CD14-positive monocyte (primary cell): ENCODE results near the gene RAX. TPM values are rescaled to one million over a fixed set of nuclear protein-coding genes. Genes with fewer than 3 reads are reported as not detected.
A peak's percentile ranks its signal among the peaks of the same experiment; 100 is the strongest.

Experiments used
- DNase-seq, 3 donors: peaks; one replicate each; pipeline ENCODE4 v3.0.0-alpha.2; 2011 to 2022
- H2AFZ ChIP-seq: 2 replicates; pipeline ENCODE4 v1.6.0; 2012; ENCODE audit warnings: mild to moderate bottlenecking, low read depth, low read length, inconsistent platforms; ENCODE audit not compliant: insufficient read depth, poor library complexity, severe bottlenecking
- H3K27ac ChIP-seq, 2 donors: 1 replicate in 1 of 2; 2 replicates in 1 of 2; pipeline ENCODE4 v1.5.1; 2012 to 2013; ENCODE audit warnings: low read length in 2 of 2, control low read depth in 1 of 2, inconsistent platforms in 1 of 2, low read depth in 1 of 2, mild to moderate bottlenecking in 1 of 2
- H3K27me3 ChIP-seq, 2 donors: one replicate each; pipeline versions ENCODE4 v1.6.0 to v1.6.1; 2011 to 2013; ENCODE audit warnings: low read length in 2 of 2; ENCODE audit not compliant: control insufficient read depth in 2 of 2, insufficient read depth in 2 of 2
- H3K36me3 ChIP-seq, 2 donors: replicated peaks in 1 of 2; 1 replicate in 1 of 2; 2 replicates in 1 of 2; pipeline versions ENCODE4 v1.5.1 to v1.6.1; 2012 to 2013; ENCODE audit warnings: low read length in 2 of 2, control low read depth in 1 of 2, inconsistent platforms in 1 of 2, mild to moderate bottlenecking in 1 of 2; ENCODE audit not compliant: insufficient read depth in 2 of 2, control insufficient read depth in 1 of 2
- H3K4me1 ChIP-seq, 2 donors: 1 replicate in 1 of 2; 2 replicates in 1 of 2; pipeline versions ENCODE4 v1.5.1 to v1.6.1; 2012 to 2013; ENCODE audit warnings: low read length in 2 of 2, control low read depth in 1 of 2, inconsistent platforms in 1 of 2, mild to moderate bottlenecking in 1 of 2, moderate library complexity in 1 of 2; ENCODE audit not compliant: insufficient read depth in 2 of 2, control insufficient read depth in 1 of 2
- H3K4me2 ChIP-seq: replicated peaks from 2 replicates; pipeline ENCODE3; 2012; ENCODE audit warnings: low read length, moderate library complexity, mild to moderate bottlenecking; ENCODE audit not compliant: poor library complexity, severe bottlenecking; ENCODE audit errors: extremely low read depth
- H3K4me3 ChIP-seq, 3 experiments: fragments of 200-600 bp in 1 of 3; sonication (generic) in 1 of 3; replicated peaks in 1 of 3; 1 replicate in 2 of 3; 2 replicates in 1 of 3; pipeline ENCODE4 v1.5.1; 2011 to 2013; ENCODE audit warnings: low read length in 3 of 3, mild to moderate bottlenecking in 3 of 3, control low read depth in 2 of 3, low read depth in 2 of 3, inconsistent platforms in 1 of 3, moderate library complexity in 1 of 3
- H3K79me2 ChIP-seq: 2 replicates; pipeline ENCODE4 v1.6.0; 2012; ENCODE audit warnings: mild to moderate bottlenecking, control low read depth, inconsistent platforms, low read length, moderate library complexity; ENCODE audit not compliant: insufficient read depth
- H3K9ac ChIP-seq: 2 replicates; pipeline ENCODE4 v1.6.0; 2017; ENCODE audit warnings: low read length, mild to moderate bottlenecking; ENCODE audit not compliant: insufficient read depth, poor library complexity, severe bottlenecking
- H3K9me3 ChIP-seq, 2 donors: replicated peaks in 1 of 2; 1 replicate in 1 of 2; 2 replicates in 1 of 2; pipeline versions ENCODE4 v1.5.1 to v1.6.1; 2012 to 2013; ENCODE audit warnings: low read length in 2 of 2, control low read depth in 1 of 2; ENCODE audit not compliant: control insufficient read depth in 1 of 2, insufficient read depth in 1 of 2
- H4K20me1 ChIP-seq: 2 replicates; pipeline ENCODE4 v1.6.0; 2012; ENCODE audit warnings: mild to moderate bottlenecking, low read length, control low read depth, moderate library complexity; ENCODE audit not compliant: insufficient read depth
- H3K27ac Mint-ChIP-seq, 7 donors: one replicate each; pipeline ENCODE4 v1.8.0; 2020; ENCODE audit warnings: mild to moderate bottlenecking in 7 of 7, mixed read lengths in 7 of 7, moderate library complexity in 6 of 7, inconsistent platforms in 2 of 7
- H3K27me3 Mint-ChIP-seq, 3 donors: one replicate each; pipeline ENCODE4 v1.8.0; 2021 to 2022; ENCODE audit warnings: low read depth in 3 of 3, mild to moderate bottlenecking in 3 of 3, mixed read lengths in 3 of 3, moderate library complexity in 3 of 3, inconsistent platforms in 1 of 3
- H3K36me3 Mint-ChIP-seq, 2 donors: one replicate each; pipeline ENCODE4 v1.8.0; 2020; ENCODE audit warnings: mixed read lengths in 2 of 2, inconsistent platforms in 1 of 2, mild to moderate bottlenecking in 1 of 2
- H3K4me1 Mint-ChIP-seq: one replicate; pipeline ENCODE4 v1.8.0; 2020; ENCODE audit warnings: mild to moderate bottlenecking, mixed read lengths
- H3K4me3 Mint-ChIP-seq, 2 donors: one replicate each; pipeline ENCODE4 v1.8.0; 2020; ENCODE audit warnings: mild to moderate bottlenecking in 2 of 2, mixed read lengths in 2 of 2, moderate library complexity in 1 of 2
- H3K9me3 Mint-ChIP-seq, 7 donors: one replicate each; pipeline ENCODE4 v1.8.0; 2020 to 2022; ENCODE audit warnings: mixed read lengths in 7 of 7, mild to moderate bottlenecking in 6 of 7, moderate library complexity in 6 of 7, inconsistent platforms in 2 of 7
- CTCF ChIP-seq: fragments of 200-600 bp; IDR thresholded peaks from one replicate; pipeline ENCODE4 v1.8.0; 2022; ENCODE audit warnings: antibody characterized with exemption, mild to moderate bottlenecking
- WGBS: methylation state at CpG from one replicate; pipeline ENCODE4 v1.1.5; 2013; ENCODE audit warnings: missing lambda C conversion rate; ENCODE audit not compliant: insufficient coverage; 5-methylcytosine and 5-hydroxymethylcytosine counted together
- intact Hi-C, 2 donors: fragments of 100-400 bp; cut with micrococcal nuclease; formaldehyde crosslinking; loops; one replicate each; pipeline versions ENCODE4 v1.15.0 to v1.15.1; 2023
- polyA minus RNA-seq: library from RNA; depleted of rRNA, polyadenylated mRNA; stranded (reverse); fragments of >200 nt; gene quantifications from 2 replicates; pipeline ENCODE4 v1.2.3, GENCODE V29; 2012
- polyA plus RNA-seq, 3 donors: library from polyadenylated mRNA; depleted of rRNA in 1 of 3; unstranded in 2 of 3; stranded (reverse) in 1 of 3; fragments of 300-500 nt in 2 of 3; fragments of >200 nt in 1 of 3; fragmentation: Illumina TruSeq in 2 of 3; gene quantifications; 1 replicate in 2 of 3; 2 replicates in 1 of 3; pipeline ENCODE4 v1.2.3, GENCODE V29; 2012 to 2021
- total RNA-seq, 12 experiments: library from RNA in 1 of 12; stranded (reverse) in 1 of 12; fragments of 120-200 nt in 1 of 12; gene quantifications; one replicate each; pipeline ENCODE4 v1.2.4 and lab custom pipeline; 2013 to 2026; ENCODE audit warnings: mixed read lengths in 6 of 12, inconsistent platforms in 1 of 12

RAX gene
- not detected for total RNA-seq (2013)
- not detected for polyA plus RNA-seq
- not detected in 2 replicates for polyA minus RNA-seq
- total RNA-seq (lab: John Stamatoyannopoulos, UW): 0 to 0.46 (median 0) reads per million in 11 experiments

- peaks cover 0 to 19% of the 10 kb centered on the region in 2 donors for H3K4me1 ChIP-seq
- Mint-ChIP-seq H3K4me3 (peak within 1 kb of the TSS in 1 of 2 donors; percentile 84), H3K36me3 (peaks cover 8% of the 10 kb centered on the region in 2 donors), H3K27ac (no peak within 1 kb of the TSS), H3K4me1 (peaks cover 22% of the 10 kb centered on the region), H3K9me3 (peaks cover 2 to 26% (median 16%) of the 10 kb centered on the region in 7 donors), H3K27me3 (peaks cover 79 to 92% (median 90%) of the 10 kb centered on the region in 3 donors)
- no peaks in the 10 kb centered on the region for H3K36me3 ChIP-seq
- intact Hi-C loops: no loop called here
- DNase-seq: no peak
- no peak within 1 kb of the TSS for H3K9ac ChIP-seq
- no peaks in the 10 kb centered on the region for H3K79me2 ChIP-seq
- no peak within 1 kb of the TSS for H3K27ac ChIP-seq
- H4K20me1 ChIP-seq: no peaks in the 10 kb centered on the region
- peaks cover 0 to 33% of the 10 kb centered on the region in 2 donors for H3K9me3 ChIP-seq
- 4% methylated on average over 87 of the region's 88 CpGs for WGBS
- H3K4me3 ChIP-seq: peak within 1 kb of the TSS in 1 of 3 experiments; percentile 64
- peaks cover 85 to 97% of the 10 kb centered on the region in 2 donors for H3K27me3 ChIP-seq
- peak within 1 kb of the TSS; percentile 50 for H2AFZ ChIP-seq
- peak within 1 kb of the TSS; percentile 70 for H3K4me2 ChIP-seq
- TF ChIP-seq CTCF: no peak
These were observed at the start of gene RAX for GRCh38 chr18:59272891-59273758. RAX (minus strand) TSS chr18:59273454; CDS start chr18:59273206, 248 bp downstream.

DNA sequence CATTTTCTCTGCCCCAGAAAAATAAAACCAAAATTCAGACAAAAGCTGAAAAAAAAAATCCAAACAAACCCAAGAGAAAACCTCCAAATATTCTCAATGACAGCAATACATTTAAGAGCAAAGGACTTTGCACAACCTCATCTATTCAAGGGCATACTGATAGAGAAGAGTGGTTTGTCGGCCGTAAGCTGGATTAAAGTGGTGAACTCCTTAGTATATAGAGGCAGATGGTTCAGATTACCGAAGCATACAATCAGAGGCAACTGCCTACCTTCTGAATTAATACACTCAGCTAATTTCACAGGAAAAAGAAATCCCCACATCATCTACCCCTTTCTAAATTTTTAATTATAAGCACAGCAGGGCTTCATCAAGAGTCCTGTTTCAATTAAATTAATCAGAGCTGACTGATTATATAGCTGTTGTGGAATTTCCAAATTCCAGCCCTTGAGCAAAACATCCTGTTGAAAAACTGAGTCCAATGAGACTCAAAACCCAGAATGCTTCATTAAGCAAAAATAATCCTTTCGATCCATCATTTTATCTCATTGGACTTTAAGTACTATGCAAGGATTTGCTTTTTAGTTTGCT lies 45.3 kb upstream of the RAX start, which contains the start of gene CPLX4:
TSS of gene CPLX4 (minus strand) at position 190 of the 591 bp plus-strand sequence. CDS start at position 3, 187 bp downstream.
- H3K79me2 ChIP-seq: no peaks in the 10 kb centered on the region
- WGBS: no CpG with 5 or more reads among the region's 4 CpGs
- H3K4me3 Mint-ChIP-seq: no peak within 1 kb of the TSS

More for the DNA sequence above, 45.3 kb upstream of the RAX start, which contains the start of gene CPLX4:
- no peaks in the 10 kb centered on the region for H3K9me3 Mint-ChIP-seq
- Histone ChIP-seq H3K36me3 (no peaks in the 10 kb centered on the region), H3K4me3 (no peak within 1 kb of the TSS), H3K4me2 (no peak within 1 kb of the TSS), H3K27me3 (peaks cover 9 to 10% of the 10 kb centered on the region in 2 donors), H3K4me1 (no peaks in the 10 kb centered on the region), H3K9ac (no peak within 1 kb of the TSS), H4K20me1 (no peaks in the 10 kb centered on the region), H2AFZ (no peak within 1 kb of the TSS), H3K27ac (no peak within 1 kb of the TSS), H3K9me3 (no peaks in the 10 kb centered on the region)
- intact Hi-C loops: no loop called here
- peaks cover 7 to 11% (median 8%) of the 10 kb centered on the region in 3 donors for H3K27me3 Mint-ChIP-seq
- H3K27ac Mint-ChIP-seq: no peak within 1 kb of the TSS
- H3K36me3 Mint-ChIP-seq: no peaks in the 10 kb centered on the region
- TF ChIP-seq CTCF: no peak
- no peak for DNase-seq
- no peaks in the 10 kb centered on the region for H3K4me1 Mint-ChIP-seq
